Prostate gland (tissue), 2 donors: ENCODE data around the gene ZNG1F.
"Not testable (repeated sequence)": the region's sequence is repeated elsewhere in the genome, so short reads cannot be mapped to it uniquely, and the experiment has no call there.

ENCODE experiments used
- POLR2A ChIP-seq: fragments of 450-650 bp; IDR thresholded peaks from one replicate; pipeline ENCODE4 v1.6.1; 2016; ENCODE audit warnings: antibody characterized with exemption, mild to moderate bottlenecking
- TF ChIP-seq, protein P1 (sequence below), 4 experiments: fragments of 200-600 bp in 2 of 4; fragments of 450-650 bp in 2 of 4; sonication (generic) in 2 of 4; IDR thresholded peaks; 1 replicate in 3 of 4; 2 replicates in 1 of 4; pipeline ENCODE4 v1.5.1; 2016 to 2019; ENCODE audit warnings: antibody characterized with exemption in 4 of 4, mild to moderate bottlenecking in 2 of 4, moderate library complexity in 2 of 4

DNA sequence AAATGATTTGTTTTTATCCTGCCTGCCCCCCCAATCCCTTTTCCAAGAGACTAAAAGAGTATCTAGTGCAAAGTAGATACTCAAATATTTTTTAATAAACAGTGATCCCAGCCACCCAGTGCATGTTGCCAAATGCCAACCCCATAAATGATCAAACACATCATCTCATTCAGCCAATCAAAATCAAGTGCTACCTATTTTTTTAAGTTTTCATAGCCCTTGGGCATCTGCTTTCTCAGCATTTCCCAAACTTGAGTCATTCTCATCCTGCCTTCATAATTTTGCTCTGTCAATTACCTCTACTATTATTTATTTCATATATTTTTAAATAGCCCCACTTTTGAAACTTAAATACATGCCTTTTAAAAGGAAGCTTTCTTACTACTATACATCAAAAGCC lies 98.2 kb downstream of the ZNG1F start:
- TF ChIP-seq, protein P1, sequence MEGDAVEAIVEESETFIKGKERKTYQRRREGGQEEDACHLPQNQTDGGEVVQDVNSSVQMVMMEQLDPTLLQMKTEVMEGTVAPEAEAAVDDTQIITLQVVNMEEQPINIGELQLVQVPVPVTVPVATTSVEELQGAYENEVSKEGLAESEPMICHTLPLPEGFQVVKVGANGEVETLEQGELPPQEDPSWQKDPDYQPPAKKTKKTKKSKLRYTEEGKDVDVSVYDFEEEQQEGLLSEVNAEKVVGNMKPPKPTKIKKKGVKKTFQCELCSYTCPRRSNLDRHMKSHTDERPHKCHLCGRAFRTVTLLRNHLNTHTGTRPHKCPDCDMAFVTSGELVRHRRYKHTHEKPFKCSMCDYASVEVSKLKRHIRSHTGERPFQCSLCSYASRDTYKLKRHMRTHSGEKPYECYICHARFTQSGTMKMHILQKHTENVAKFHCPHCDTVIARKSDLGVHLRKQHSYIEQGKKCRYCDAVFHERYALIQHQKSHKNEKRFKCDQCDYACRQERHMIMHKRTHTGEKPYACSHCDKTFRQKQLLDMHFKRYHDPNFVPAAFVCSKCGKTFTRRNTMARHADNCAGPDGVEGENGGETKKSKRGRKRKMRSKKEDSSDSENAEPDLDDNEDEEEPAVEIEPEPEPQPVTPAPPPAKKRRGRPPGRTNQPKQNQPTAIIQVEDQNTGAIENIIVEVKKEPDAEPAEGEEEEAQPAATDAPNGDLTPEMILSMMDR (IDR thresholded peaks at IDR 0.05) = not testable (repeated sequence)
- not testable (repeated sequence) for TF ChIP-seq POLR2A
